Effector CD8-positive, alpha-beta T cell (primary cell): ENCODE measurements around the gene DVL3.

Source experiments
- DNase-seq: peaks from one replicate; lab custom pipeline; 2025; lab: John Stamatoyannopoulos, UW

The DVL3 gene

DNA sequence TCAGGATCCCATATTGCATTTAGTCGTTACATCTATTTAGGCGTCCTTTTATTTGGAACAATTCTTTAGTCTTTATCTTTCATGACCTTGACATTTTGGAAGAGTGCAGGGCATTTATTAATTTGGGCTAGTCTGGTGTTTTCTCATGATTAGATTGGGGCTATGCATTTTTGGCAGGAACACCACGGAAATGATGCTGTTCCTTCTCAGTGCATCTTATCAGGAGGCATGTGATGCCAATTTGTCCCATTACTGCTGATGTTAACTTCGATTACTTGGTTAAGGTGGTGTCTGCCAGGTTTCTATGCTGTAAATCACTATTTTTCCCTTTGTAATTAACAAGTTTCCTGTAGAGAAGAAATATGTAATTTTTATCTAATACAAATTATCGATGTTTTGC, 56.1 kb downstream of the DVL3 start:
- no peak for DNase-seq

DNA sequence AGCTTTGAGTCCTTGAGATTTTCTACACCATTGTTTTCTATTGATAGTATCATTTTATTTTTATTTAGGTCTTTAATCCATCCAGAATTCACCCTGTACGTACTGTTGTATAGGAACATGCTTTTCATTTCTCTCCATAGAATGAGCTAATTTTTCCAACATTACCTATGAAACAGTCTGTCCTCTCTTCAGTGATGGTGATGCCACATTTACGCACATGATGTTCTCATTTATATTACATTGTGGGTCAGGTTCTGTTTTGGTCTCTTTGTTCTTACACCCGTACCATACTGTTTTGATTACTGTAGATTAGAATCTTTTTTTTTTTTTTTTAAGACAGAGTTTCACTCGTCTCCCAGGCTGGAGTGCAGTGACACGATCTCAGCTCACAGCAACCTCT, 56.5 kb downstream of the DVL3 start:
- no peak for DNase-seq

DNA sequence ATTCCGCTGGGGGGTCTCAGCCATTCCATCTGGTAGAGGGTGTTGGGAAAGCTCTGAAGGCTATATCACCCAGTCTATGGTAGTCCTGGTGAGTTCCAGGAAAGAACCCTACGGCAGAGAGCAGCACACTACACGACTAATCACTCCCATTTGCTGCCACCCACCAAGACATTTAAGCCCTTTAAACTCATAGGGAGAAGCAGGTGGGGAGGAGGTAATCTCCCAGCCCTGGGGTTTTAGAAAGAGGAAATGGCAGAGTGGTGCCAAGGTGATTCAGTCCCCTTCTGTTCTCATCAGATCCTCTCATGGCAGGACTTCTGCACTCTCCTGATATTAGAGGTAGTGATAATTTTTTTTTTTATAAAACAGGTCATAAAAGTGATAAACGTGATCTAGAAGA, 63.6 kb downstream of the DVL3 start:
- no peak for DNase-seq

DNA sequence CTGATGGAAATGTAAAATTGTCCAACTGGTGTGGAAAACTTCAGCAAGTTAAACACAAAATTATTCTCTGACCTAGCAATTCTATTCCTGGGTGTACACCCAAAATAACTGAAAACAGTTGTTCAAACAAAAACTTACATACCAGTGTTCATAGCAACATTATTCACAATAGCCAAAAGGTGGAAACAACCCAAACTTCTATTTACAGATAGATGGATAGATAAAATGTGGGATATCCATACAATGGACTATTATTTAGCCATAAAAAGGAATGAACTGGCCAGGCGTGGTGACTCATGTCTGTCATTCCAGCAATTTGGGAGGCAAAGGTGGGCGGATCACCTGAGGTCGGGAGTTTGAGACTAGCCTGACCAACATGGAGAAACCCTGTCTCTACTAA, 67.3 kb downstream of the DVL3 start:
- no peak for DNase-seq
